ENCODE measurements around the gene TACC3. TPM values are rescaled to one million over a fixed set of nuclear protein-coding genes. Genes with fewer than 3 reads are reported as not detected.

Gene TACC3
- total and polyA plus RNA-seq, 9 donors: 8.9 to 37.9 (median 30.7) TPM

DNA sequence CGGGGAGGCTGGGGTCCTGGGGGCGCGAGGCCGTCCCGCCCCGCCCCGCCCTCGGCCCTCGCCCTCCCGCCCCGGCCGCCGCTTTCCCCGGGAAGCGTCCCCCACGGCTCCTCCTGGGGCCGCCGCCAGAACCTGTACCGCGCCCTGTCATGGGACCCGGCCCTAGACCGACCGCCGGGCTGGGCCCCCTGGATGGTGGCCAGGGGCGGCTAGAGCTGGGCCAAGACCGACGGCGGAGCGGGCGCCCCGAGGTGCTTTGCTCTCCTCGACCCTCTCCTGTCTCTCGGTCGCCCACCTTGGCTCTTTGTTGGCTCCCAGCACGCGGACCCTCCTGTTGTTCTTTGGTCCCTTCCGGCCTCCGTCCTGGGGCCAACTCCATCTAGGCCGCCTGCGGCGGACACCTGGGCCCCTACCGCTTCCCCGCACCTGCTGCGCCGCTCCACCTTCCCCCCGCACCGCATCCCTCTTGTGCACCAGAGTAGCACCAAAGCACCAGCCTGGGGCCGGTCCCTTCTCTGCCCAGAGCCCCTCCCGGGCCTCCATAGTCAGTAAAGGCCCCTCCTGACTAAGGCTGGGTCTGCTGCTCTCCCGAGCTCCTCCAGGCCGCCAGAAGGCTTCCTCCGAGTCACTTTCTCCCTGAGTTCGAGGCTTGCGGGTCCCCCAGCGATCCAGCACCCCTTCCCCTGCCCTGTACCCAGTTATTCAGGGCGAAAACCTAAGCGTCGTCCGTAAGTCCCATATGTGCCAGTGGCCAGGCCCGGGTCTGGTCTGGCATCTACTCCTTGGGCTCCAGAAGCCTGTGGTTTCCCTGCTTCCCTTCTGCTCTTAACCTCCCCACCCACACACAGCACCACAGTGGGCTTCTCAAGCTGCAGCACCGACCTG, 587 bp downstream of the TACC3 start:
- no peak overlapping the region for H3K27ac ChIP-seq (ENCODE audit: low read length)

GRCh38 chr4:1722551-1723118, 1.3 kb downstream of the TACC3 start:
- Histone ChIP-seq H3K4me3 (ENCODE audit: low read length) (peak overlapping the region; percentile 54), H3K27ac (ENCODE audit: low read length) (peak overlapping the region; percentile 51), H3K4me1 (ENCODE audit: control insufficient read depth, insufficient read depth, low read length) (peaks cover 40% of the 10 kb centered on the region), H3K9me3 (replicated peaks; ENCODE audit: control insufficient read depth, low read depth, low read length) (no peaks in the 10 kb centered on the region), H3K27me3 (ENCODE audit: control insufficient read depth, insufficient read depth, low read length) (no peaks in the 10 kb centered on the region), H3K36me3 (ENCODE audit: control insufficient read depth, insufficient read depth, low read length) (peaks cover 43% of the 10 kb centered on the region)
- 60% methylated on average over 9 of the region's 18 CpGs for WGBS (ENCODE audit: insufficient coverage)
- DNase-seq: no peak

More for the DNA sequence above, 587 bp downstream of the TACC3 start:
- DNase-seq: no peak
- peak overlapping the region; percentile 54 for H3K4me3 ChIP-seq (ENCODE audit: low read length)
- WGBS (ENCODE audit: insufficient coverage): 3% methylated on average over 60 of the region's 61 CpGs
- peaks cover 37% of the 10 kb centered on the region for H3K4me1 ChIP-seq (ENCODE audit: control insufficient read depth, insufficient read depth, low read length)
- peaks cover 38% of the 10 kb centered on the region for H3K36me3 ChIP-seq (ENCODE audit: control insufficient read depth, insufficient read depth, low read length)
- H3K9me3 ChIP-seq (replicated peaks; ENCODE audit: control insufficient read depth, low read depth, low read length): no peaks in the 10 kb centered on the region
- no peaks in the 10 kb centered on the region for H3K27me3 ChIP-seq (ENCODE audit: control insufficient read depth, insufficient read depth, low read length)

GRCh38 chr4:1723131-1723801, 1.9 kb downstream of the TACC3 start:
- peaks cover 44% of the 10 kb centered on the region for H3K4me1 ChIP-seq (ENCODE audit: control insufficient read depth, insufficient read depth, low read length)
- peaks cover 43% of the 10 kb centered on the region for H3K36me3 ChIP-seq (ENCODE audit: control insufficient read depth, insufficient read depth, low read length)
- H3K9me3 ChIP-seq (replicated peaks; ENCODE audit: control insufficient read depth, low read depth, low read length): no peaks in the 10 kb centered on the region
- no peaks in the 10 kb centered on the region for H3K27me3 ChIP-seq (ENCODE audit: control insufficient read depth, insufficient read depth, low read length)
- DNase-seq: no peak
- WGBS (ENCODE audit: insufficient coverage): 90% methylated on average over 9 of the region's 12 CpGs
- H3K27ac ChIP-seq (ENCODE audit: low read length): peak overlapping the region; percentile 62
- H3K4me3 ChIP-seq (ENCODE audit: low read length): no peak overlapping the region

DNA sequence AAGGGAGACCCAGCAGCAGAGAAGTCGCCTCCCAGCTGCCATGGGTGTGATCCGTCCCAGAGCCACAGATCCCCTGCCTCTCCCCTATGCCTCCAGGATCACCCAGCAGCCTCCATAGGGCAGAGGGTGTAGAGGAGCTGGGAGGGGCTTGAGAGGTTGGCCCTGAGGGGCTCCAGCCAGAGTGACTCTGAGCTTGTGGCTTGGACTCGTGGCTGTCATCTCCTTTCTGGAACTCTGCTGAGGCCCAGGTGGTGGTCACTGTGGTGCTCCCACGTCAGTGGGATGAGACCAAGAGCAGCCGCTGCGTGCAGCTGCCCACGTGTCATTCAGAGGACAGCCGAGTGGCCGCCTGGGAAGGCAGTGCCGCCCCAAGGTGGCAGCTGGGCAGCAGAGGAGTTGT, 4.2 kb downstream of the TACC3 start:
- Histone ChIP-seq H3K27me3 (ENCODE audit: control insufficient read depth, insufficient read depth, low read length) (no peaks in the 10 kb centered on the region), H3K4me1 (ENCODE audit: control insufficient read depth, insufficient read depth, low read length) (peaks cover 35% of the 10 kb centered on the region), H3K9me3 (replicated peaks; ENCODE audit: control insufficient read depth, low read depth, low read length) (no peaks in the 10 kb centered on the region), H3K36me3 (ENCODE audit: control insufficient read depth, insufficient read depth, low read length) (peaks cover 55% of the 10 kb centered on the region), H3K4me3 (ENCODE audit: low read length) (no peak overlapping the region), H3K27ac (ENCODE audit: low read length) (no peak overlapping the region)
- DNase-seq: no peak
- 90% methylated on average over 8 of the region's 10 CpGs for WGBS (ENCODE audit: insufficient coverage)

DNA sequence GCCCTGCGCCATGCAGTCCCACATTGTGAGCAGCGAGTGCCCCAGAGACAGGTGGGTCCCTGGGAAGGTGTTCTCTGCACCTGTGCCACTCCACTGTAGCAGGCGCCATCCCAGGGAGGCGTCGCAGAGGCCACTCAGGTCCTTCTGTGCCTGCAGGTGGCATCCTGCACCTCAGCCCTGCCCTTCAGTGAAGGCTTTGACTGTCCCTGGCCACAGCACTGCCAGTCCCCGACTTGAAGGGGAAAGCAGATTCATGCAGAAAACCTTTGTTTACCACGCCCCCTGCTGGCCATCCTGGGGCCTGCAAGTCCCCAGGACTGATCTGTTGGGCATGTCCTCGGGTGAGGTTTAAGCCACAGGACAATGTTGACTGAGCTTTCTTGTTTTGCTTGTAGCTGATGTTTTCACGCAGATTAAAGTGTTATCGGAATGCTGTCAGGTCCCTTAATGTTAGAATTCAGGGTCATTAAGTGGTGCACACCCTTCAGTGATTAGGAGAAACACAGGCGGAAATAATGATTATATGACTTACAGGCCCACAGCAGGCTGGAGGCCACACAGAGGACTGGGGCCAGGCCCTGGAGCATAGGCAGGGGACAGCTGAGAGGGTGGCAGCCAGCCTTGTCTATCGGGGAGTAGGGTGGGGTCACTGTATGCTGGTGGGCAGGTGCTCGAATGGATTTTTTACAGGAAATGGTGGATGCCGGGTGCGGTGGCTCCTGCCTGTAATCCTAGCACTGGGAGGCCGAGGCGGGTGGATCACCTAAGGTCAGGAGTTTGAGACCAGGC, 5.0 kb downstream of the TACC3 start:
- Histone ChIP-seq H3K4me1 (ENCODE audit: control insufficient read depth, insufficient read depth, low read length) (peaks cover 35% of the 10 kb centered on the region), H3K36me3 (ENCODE audit: control insufficient read depth, insufficient read depth, low read length) (peaks cover 62% of the 10 kb centered on the region), H3K27ac (ENCODE audit: low read length) (peak overlapping the region; percentile 35), H3K27me3 (ENCODE audit: control insufficient read depth, insufficient read depth, low read length) (no peaks in the 10 kb centered on the region), H3K9me3 (replicated peaks; ENCODE audit: control insufficient read depth, low read depth, low read length) (no peaks in the 10 kb centered on the region), H3K4me3 (ENCODE audit: low read length) (no peak overlapping the region)
- DNase-seq: peak; percentile 89
- 60% methylated on average over 15 of the region's 17 CpGs for WGBS (ENCODE audit: insufficient coverage)

DNA sequence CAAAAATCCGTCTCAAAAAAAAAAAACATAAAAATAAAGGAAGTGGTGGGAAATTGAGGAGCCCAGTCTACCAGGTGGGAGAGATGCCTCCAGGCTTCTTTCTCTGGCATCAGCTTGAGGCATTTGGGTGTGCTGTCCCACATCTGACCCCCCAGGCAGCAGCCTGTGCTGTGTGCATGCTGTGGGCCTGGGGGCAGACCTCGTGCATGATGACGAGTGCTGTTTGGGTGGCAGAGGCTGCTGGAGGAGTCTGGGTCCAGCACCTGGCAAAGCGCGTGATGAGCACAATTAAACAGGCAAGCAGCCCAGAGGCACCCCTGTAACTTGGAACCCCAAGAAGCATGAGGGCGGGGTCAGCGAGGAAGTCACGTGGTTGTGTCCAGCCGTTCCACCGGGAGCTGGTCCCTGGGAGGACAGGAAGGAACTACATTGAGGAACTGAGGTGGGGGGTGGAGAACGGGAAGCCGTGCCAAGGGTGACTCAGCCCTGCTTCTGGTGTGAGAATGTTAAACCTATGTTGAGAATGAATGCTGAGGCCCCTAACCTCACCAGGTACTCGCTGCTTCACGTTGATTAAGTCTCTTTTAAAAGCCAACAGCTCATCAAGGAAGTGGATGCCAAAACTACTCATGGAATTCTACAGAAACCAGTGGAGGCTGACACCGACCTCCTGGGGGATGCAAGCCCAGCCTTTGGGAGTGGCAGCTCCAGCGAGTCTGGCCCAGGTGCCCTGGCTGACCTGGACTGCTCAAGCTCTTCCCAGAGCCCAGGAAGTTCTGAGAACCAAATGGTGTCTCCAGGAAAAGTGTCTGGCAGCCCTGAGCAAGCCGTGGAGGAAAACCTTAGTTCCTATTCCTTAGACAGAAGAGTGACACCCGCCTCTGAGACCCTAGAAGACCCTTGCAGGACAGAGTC, 6.1 kb downstream of the TACC3 start:
- H3K4me1 ChIP-seq (ENCODE audit: control insufficient read depth, insufficient read depth, low read length): peaks cover 27% of the 10 kb centered on the region
- no peak overlapping the region for H3K4me3 ChIP-seq (ENCODE audit: low read length)
- peaks cover 64% of the 10 kb centered on the region for H3K36me3 ChIP-seq (ENCODE audit: control insufficient read depth, insufficient read depth, low read length)
- H3K9me3 ChIP-seq (replicated peaks; ENCODE audit: control insufficient read depth, low read depth, low read length): no peaks in the 10 kb centered on the region
- no peak for DNase-seq
- H3K27me3 ChIP-seq (ENCODE audit: control insufficient read depth, insufficient read depth, low read length): no peaks in the 10 kb centered on the region
- H3K27ac ChIP-seq (ENCODE audit: low read length): peak overlapping the region; percentile 47
- WGBS (ENCODE audit: insufficient coverage): 79% methylated on average over 15 of the region's 18 CpGs

DNA sequence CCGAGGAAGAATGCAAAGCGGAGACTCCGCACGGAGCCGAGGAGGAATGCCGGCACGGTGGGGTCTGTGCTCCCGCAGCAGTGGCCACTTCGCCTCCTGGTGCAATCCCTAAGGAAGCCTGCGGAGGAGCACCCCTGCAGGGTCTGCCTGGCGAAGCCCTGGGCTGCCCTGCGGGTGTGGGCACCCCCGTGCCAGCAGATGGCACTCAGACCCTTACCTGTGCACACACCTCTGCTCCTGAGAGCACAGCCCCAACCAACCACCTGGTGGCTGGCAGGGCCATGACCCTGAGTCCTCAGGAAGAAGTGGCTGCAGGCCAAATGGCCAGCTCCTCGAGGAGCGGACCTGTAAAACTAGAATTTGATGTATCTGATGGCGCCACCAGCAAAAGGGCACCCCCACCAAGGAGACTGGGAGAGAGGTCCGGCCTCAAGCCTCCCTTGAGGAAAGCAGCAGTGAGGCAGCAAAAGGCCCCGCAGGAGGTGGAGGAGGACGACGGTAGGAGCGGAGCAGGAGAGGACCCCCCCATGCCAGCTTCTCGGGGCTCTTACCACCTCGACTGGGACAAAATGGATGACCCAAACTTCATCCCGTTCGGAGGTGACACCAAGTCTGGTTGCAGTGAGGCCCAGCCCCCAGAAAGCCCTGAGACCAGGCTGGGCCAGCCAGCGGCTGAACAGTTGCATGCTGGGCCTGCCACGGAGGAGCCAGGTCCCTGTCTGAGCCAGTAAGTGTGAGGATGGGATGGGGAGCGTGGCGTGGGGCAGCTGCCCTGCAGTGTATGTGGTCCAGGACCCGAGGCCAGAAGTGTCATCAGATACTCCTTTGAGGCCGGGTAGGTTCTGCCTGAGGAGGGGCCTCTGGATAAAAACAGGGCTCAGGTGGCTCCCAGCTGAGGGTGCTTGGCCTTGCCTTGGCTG, 7.0 kb downstream of the TACC3 start:
- peaks cover 19% of the 10 kb centered on the region for H3K4me1 ChIP-seq (ENCODE audit: control insufficient read depth, insufficient read depth, low read length)
- H3K4me3 ChIP-seq (ENCODE audit: low read length): no peak overlapping the region
- H3K9me3 ChIP-seq (replicated peaks; ENCODE audit: control insufficient read depth, low read depth, low read length): no peaks in the 10 kb centered on the region
- no peak for DNase-seq
- no peak overlapping the region for H3K27ac ChIP-seq (ENCODE audit: low read length)
- H3K27me3 ChIP-seq (ENCODE audit: control insufficient read depth, insufficient read depth, low read length): no peaks in the 10 kb centered on the region
- WGBS (ENCODE audit: insufficient coverage): 94% methylated on average over 31 of the region's 31 CpGs
- peaks cover 65% of the 10 kb centered on the region for H3K36me3 ChIP-seq (ENCODE audit: control insufficient read depth, insufficient read depth, low read length)

DNA sequence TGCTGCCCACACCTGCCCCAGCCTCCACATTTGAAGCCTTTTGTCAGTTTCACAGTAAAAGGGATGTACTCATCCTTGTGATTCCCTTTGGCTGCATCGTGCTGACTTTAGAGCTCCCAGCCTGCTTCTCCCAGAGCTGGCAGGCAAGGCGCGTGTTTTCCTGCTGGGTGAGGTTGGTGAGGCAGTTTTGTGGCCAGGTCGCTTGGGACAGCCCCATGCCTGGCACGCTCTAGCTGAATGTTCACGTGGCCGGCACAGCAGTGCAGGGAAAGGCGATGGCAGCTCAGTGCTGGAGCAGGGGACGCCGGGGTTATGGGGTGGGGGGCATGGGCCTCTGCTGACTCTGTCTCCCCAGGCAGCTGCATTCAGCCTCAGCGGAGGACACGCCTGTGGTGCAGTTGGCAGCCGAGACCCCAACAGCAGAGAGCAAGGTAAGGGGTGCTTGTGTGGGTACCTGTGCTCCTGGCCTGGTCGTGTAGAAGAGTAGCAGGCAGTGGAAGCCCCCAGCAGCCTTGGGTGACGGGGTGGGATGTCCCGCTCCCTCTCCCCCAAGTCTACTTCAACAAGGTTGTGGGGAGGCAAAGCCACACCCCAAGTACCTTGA, 9.3 kb downstream of the TACC3 start:
- Histone ChIP-seq H3K9me3 (replicated peaks; ENCODE audit: control insufficient read depth, low read depth, low read length) (no peaks in the 10 kb centered on the region), H3K4me1 (ENCODE audit: control insufficient read depth, insufficient read depth, low read length) (peaks cover 19% of the 10 kb centered on the region), H3K36me3 (ENCODE audit: control insufficient read depth, insufficient read depth, low read length) (peaks cover 71% of the 10 kb centered on the region), H3K27ac (ENCODE audit: low read length) (no peak overlapping the region), H3K27me3 (ENCODE audit: control insufficient read depth, insufficient read depth, low read length) (no peaks in the 10 kb centered on the region), H3K4me3 (ENCODE audit: low read length) (no peak overlapping the region)
- 96% methylated on average over 16 of the region's 16 CpGs for WGBS (ENCODE audit: insufficient coverage)
- DNase-seq: no peak

All from muscle of leg (tissue), 11 donors.